ENCODE data around the gene INAVA. TPM values are rescaled to one million over a fixed set of nuclear protein-coding genes. Genes with fewer than 3 reads are reported as not detected.
"Not testable (repeated sequence)": the region's sequence is repeated elsewhere in the genome, so short reads cannot be mapped to it uniquely, and the experiment has no call there.

INAVA gene
- total and polyA plus RNA-seq, 3 experiments from 2014 or later: 0.09 to 0.37 (median 0.24) TPM

DNA sequence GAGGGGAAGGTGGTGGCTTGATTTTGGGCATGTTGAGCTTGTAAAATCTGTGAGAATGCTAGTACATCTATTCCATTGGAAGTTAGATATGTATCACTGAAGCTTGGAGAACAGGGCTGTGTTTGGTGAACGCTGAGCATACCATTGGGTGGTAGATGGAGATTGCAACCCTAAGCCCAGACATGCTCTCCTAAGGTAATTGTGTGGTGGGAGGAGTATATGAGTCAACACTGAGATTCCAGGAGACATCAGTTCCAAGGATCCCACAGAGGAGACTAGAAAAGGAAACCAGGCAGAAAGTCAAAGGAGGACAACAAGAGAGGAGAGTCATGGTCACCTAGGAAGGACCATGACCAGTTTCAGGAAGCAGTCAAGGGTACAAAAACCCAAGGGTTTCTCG lies 68.4 kb downstream of the INAVA start:
- CTCF ChIA-PET: interaction anchor here (1.1 to 2.7 kb wide), 2 partner anchors 9 to 17 kb away, joined by 4 to 8 read pairs; no protein-coding TSS in a partner anchor

DNA sequence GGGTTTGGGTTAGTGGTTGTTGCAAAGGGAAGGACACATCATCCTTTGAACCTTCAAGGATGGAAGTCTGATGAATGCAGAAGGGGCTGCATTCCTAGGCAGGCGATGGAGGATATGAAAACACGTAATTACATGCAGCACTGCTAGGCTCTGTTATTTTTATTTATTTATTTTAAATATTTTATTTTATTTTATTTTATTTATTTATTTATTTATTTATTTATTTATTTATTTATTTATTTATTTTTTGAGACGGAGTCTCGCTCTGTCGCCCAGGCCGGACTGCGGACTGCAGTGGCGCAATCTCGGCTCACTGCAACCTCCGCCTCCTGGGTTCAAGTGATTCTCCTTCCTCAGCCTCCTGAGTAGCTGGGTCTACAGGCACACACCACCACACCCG lies 69.2 kb downstream of the INAVA start:
- H3K9me3 ChIP-seq (ENCODE audit: low read length); H3K9me3 Mint-ChIP-seq; H3K4me1 ChIP-seq (ENCODE audit: insufficient read depth, low read length); H3K4me1 Mint-ChIP-seq; POLR2A ChIA-PET; H3K27me3 ChIP-seq (ENCODE audit: insufficient read depth, low read length, poor library complexity, severe bottlenecking); H3K27me3 Mint-ChIP-seq; DNase-seq; H3K36me3 ChIP-seq (ENCODE audit: insufficient read depth, low read length); H3K4me3 ChIP-seq (ENCODE audit: low read length); H3K27ac ChIP-seq (ENCODE audit: low read depth, low read length); H3K4me3 Mint-ChIP-seq: not testable (repeated sequence)
- CTCF ChIA-PET: interaction anchor here (2.7 kb wide), 1 partner anchor 16 kb away, joined by 8 read pairs; no protein-coding TSS in a partner anchor
- Mint-ChIP-seq H3K27ac (peak overlapping the region in 3 of 8 donors; percentile 37 to 61 (median 44)), H3K36me3 (peaks cover 0 to 14% (median 0%) of the 10 kb centered on the region in 3 donors)

More for the DNA sequence above, 68.4 kb downstream of the INAVA start:
- Mint-ChIP-seq H3K4me3 (no peak overlapping the region), H3K27me3 (peaks cover 0 to 1% of the 10 kb centered on the region in 2 donors), H3K4me1 (peaks cover 0 to 8% (median 3%) of the 10 kb centered on the region in 3 donors), H3K9me3 (no peaks in the 10 kb centered on the region), H3K36me3 (peaks cover 0 to 7% (median 0%) of the 10 kb centered on the region in 3 donors), H3K27ac (peak overlapping the region in 2 of 8 donors; percentile 9 to 18)
- POLR2A ChIA-PET: no interaction called here
- Histone ChIP-seq H3K27me3 (ENCODE audit: insufficient read depth, low read length, poor library complexity, severe bottlenecking) (no peaks in the 10 kb centered on the region), H3K9me3 (ENCODE audit: low read length) (no peaks in the 10 kb centered on the region), H3K4me1 (ENCODE audit: insufficient read depth, low read length) (no peaks in the 10 kb centered on the region), H3K36me3 (ENCODE audit: insufficient read depth, low read length) (no peaks in the 10 kb centered on the region), H3K27ac (ENCODE audit: low read depth, low read length) (no peak overlapping the region), H3K4me3 (ENCODE audit: low read length) (no peak overlapping the region)
- no peak for DNase-seq

Other genes starting within 250 kb of the INAVA start
- 10 to 100 TPM; 19.0 to 23.4 TPM for gene DDX59, start 225.0 kb upstream of the INAVA start, total RNA-seq
- gene DDX59, start 225.0 kb upstream of the INAVA start, polyA plus RNA-seq: 22.5 TPM
- 1 to 10 TPM; 2.7 to 3.1 TPM for gene CAMSAP2, start 156.0 kb upstream of the INAVA start, total RNA-seq
- gene CAMSAP2, start 156.0 kb upstream of the INAVA start, polyA plus RNA-seq: 0.35 TPM
- under 1 TPM; 0.18 to 0.44 TPM for gene GPR25, start 21.9 kb upstream of the INAVA start, total RNA-seq
- gene GPR25, start 21.9 kb upstream of the INAVA start, polyA plus RNA-seq: 34.0 TPM
- gene KIF21B, start 128.8 kb downstream of the INAVA start, total RNA-seq: 10 to 100 TPM; 37.5 to 37.6 TPM
- 9.9 TPM for gene KIF21B, start 128.8 kb downstream of the INAVA start, polyA plus RNA-seq
- gene CACNA1S, start 217.5 kb downstream of the INAVA start, total RNA-seq: not detected
- gene CACNA1S, start 217.5 kb downstream of the INAVA start, polyA plus RNA-seq: not detected
- gene ASCL5, start 232.3 kb downstream of the INAVA start, total RNA-seq: under 1 TPM in 1 of 2 experiments, not detected in 1; 0.22 TPM
- gene ASCL5, start 232.3 kb downstream of the INAVA start, polyA plus RNA-seq: not detected